CD14-positive monocyte (primary cell): ENCODE measurements around the gene TREML4. TPM values are rescaled to one million over a fixed set of nuclear protein-coding genes. Genes with fewer than 3 reads are reported as not detected.
A peak's percentile ranks its signal among the peaks of the same experiment; 100 is the strongest.

Source experiments
- DNase-seq, 3 donors: peaks; one replicate each; pipeline ENCODE4 v3.0.0-alpha.2; 2011 to 2022
- H2AFZ ChIP-seq: 2 replicates; pipeline ENCODE4 v1.6.0; 2012; ENCODE audit warnings: mild to moderate bottlenecking, low read depth, low read length, inconsistent platforms; ENCODE audit not compliant: insufficient read depth, poor library complexity, severe bottlenecking
- H3K27ac ChIP-seq, 2 donors: 1 replicate in 1 of 2; 2 replicates in 1 of 2; pipeline ENCODE4 v1.5.1; 2012 to 2013; ENCODE audit warnings: low read length in 2 of 2, control low read depth in 1 of 2, inconsistent platforms in 1 of 2, low read depth in 1 of 2, mild to moderate bottlenecking in 1 of 2
- H3K27me3 ChIP-seq, 2 donors: one replicate each; pipeline versions ENCODE4 v1.6.0 to v1.6.1; 2011 to 2013; ENCODE audit warnings: low read length in 2 of 2; ENCODE audit not compliant: control insufficient read depth in 2 of 2, insufficient read depth in 2 of 2
- H3K36me3 ChIP-seq, 2 donors: replicated peaks in 1 of 2; 1 replicate in 1 of 2; 2 replicates in 1 of 2; pipeline versions ENCODE4 v1.5.1 to v1.6.1; 2012 to 2013; ENCODE audit warnings: low read length in 2 of 2, control low read depth in 1 of 2, inconsistent platforms in 1 of 2, mild to moderate bottlenecking in 1 of 2; ENCODE audit not compliant: insufficient read depth in 2 of 2, control insufficient read depth in 1 of 2
- H3K4me1 ChIP-seq, 2 donors: 1 replicate in 1 of 2; 2 replicates in 1 of 2; pipeline versions ENCODE4 v1.5.1 to v1.6.1; 2012 to 2013; ENCODE audit warnings: low read length in 2 of 2, control low read depth in 1 of 2, inconsistent platforms in 1 of 2, mild to moderate bottlenecking in 1 of 2, moderate library complexity in 1 of 2; ENCODE audit not compliant: insufficient read depth in 2 of 2, control insufficient read depth in 1 of 2
- H3K4me2 ChIP-seq: replicated peaks from 2 replicates; pipeline ENCODE3; 2012; ENCODE audit warnings: low read length, moderate library complexity, mild to moderate bottlenecking; ENCODE audit not compliant: poor library complexity, severe bottlenecking; ENCODE audit errors: extremely low read depth
- H3K4me3 ChIP-seq, 3 experiments: fragments of 200-600 bp in 1 of 3; sonication (generic) in 1 of 3; replicated peaks in 1 of 3; 1 replicate in 2 of 3; 2 replicates in 1 of 3; pipeline ENCODE4 v1.5.1; 2011 to 2013; ENCODE audit warnings: low read length in 3 of 3, mild to moderate bottlenecking in 3 of 3, control low read depth in 2 of 3, low read depth in 2 of 3, inconsistent platforms in 1 of 3, moderate library complexity in 1 of 3
- H3K79me2 ChIP-seq: 2 replicates; pipeline ENCODE4 v1.6.0; 2012; ENCODE audit warnings: mild to moderate bottlenecking, control low read depth, inconsistent platforms, low read length, moderate library complexity; ENCODE audit not compliant: insufficient read depth
- H3K9ac ChIP-seq: 2 replicates; pipeline ENCODE4 v1.6.0; 2017; ENCODE audit warnings: low read length, mild to moderate bottlenecking; ENCODE audit not compliant: insufficient read depth, poor library complexity, severe bottlenecking
- H3K9me3 ChIP-seq, 2 donors: replicated peaks in 1 of 2; 1 replicate in 1 of 2; 2 replicates in 1 of 2; pipeline versions ENCODE4 v1.5.1 to v1.6.1; 2012 to 2013; ENCODE audit warnings: low read length in 2 of 2, control low read depth in 1 of 2; ENCODE audit not compliant: control insufficient read depth in 1 of 2, insufficient read depth in 1 of 2
- H4K20me1 ChIP-seq: 2 replicates; pipeline ENCODE4 v1.6.0; 2012; ENCODE audit warnings: mild to moderate bottlenecking, low read length, control low read depth, moderate library complexity; ENCODE audit not compliant: insufficient read depth
- H3K27ac Mint-ChIP-seq, 7 donors: one replicate each; pipeline ENCODE4 v1.8.0; 2020; ENCODE audit warnings: mild to moderate bottlenecking in 7 of 7, mixed read lengths in 7 of 7, moderate library complexity in 6 of 7, inconsistent platforms in 2 of 7
- H3K27me3 Mint-ChIP-seq, 3 donors: one replicate each; pipeline ENCODE4 v1.8.0; 2021 to 2022; ENCODE audit warnings: low read depth in 3 of 3, mild to moderate bottlenecking in 3 of 3, mixed read lengths in 3 of 3, moderate library complexity in 3 of 3, inconsistent platforms in 1 of 3
- H3K36me3 Mint-ChIP-seq, 2 donors: one replicate each; pipeline ENCODE4 v1.8.0; 2020; ENCODE audit warnings: mixed read lengths in 2 of 2, inconsistent platforms in 1 of 2, mild to moderate bottlenecking in 1 of 2
- H3K4me1 Mint-ChIP-seq: one replicate; pipeline ENCODE4 v1.8.0; 2020; ENCODE audit warnings: mild to moderate bottlenecking, mixed read lengths
- H3K4me3 Mint-ChIP-seq, 2 donors: one replicate each; pipeline ENCODE4 v1.8.0; 2020; ENCODE audit warnings: mild to moderate bottlenecking in 2 of 2, mixed read lengths in 2 of 2, moderate library complexity in 1 of 2
- H3K9me3 Mint-ChIP-seq, 7 donors: one replicate each; pipeline ENCODE4 v1.8.0; 2020 to 2022; ENCODE audit warnings: mixed read lengths in 7 of 7, mild to moderate bottlenecking in 6 of 7, moderate library complexity in 6 of 7, inconsistent platforms in 2 of 7
- CTCF ChIP-seq: fragments of 200-600 bp; IDR thresholded peaks from one replicate; pipeline ENCODE4 v1.8.0; 2022; ENCODE audit warnings: antibody characterized with exemption, mild to moderate bottlenecking
- WGBS: methylation state at CpG from one replicate; pipeline ENCODE4 v1.1.5; 2013; ENCODE audit warnings: missing lambda C conversion rate; ENCODE audit not compliant: insufficient coverage; 5-methylcytosine and 5-hydroxymethylcytosine counted together
- intact Hi-C, 2 donors: fragments of 100-400 bp; cut with micrococcal nuclease; formaldehyde crosslinking; loops; one replicate each; pipeline versions ENCODE4 v1.15.0 to v1.15.1; 2023
- polyA plus RNA-seq, 3 donors: library from polyadenylated mRNA; depleted of rRNA in 1 of 3; unstranded in 2 of 3; stranded (reverse) in 1 of 3; fragments of 300-500 nt in 2 of 3; fragments of >200 nt in 1 of 3; fragmentation: Illumina TruSeq in 2 of 3; gene quantifications; 1 replicate in 2 of 3; 2 replicates in 1 of 3; pipeline ENCODE4 v1.2.3, GENCODE V29; 2012 to 2021

Gene TREML4
- polyA plus RNA-seq, 3 donors, result not detected

GRCh38 chr6:41275489-41275888 is 47.3 kb downstream of the TREML4 start:
- no peak overlapping the region for H3K9ac ChIP-seq
- no peak overlapping the region for H3K4me2 ChIP-seq
- DNase-seq, result peak in 1 of 3 donors; percentile 39
- peaks cover 0 to 29% of the 10 kb centered on the region in 2 donors for H3K36me3 ChIP-seq
- 50% methylated on average over 2 of the region's 4 CpGs for WGBS
- no peak overlapping the region for H2AFZ ChIP-seq
- no peaks in the 10 kb centered on the region for H3K9me3 ChIP-seq
- H3K4me3 ChIP-seq, result no peak overlapping the region
- H3K27ac Mint-ChIP-seq, result peak overlapping the region; percentile 31 to 100 (median 90)
- peak overlapping the region in 1 of 2 donors; percentile 94 for H3K27ac ChIP-seq
- peaks cover 0 to 4% (median 2%) of the 10 kb centered on the region in 3 donors for H3K27me3 Mint-ChIP-seq
- peaks cover 98% of the 10 kb centered on the region for H3K4me1 Mint-ChIP-seq
- no peaks in the 10 kb centered on the region for H3K27me3 ChIP-seq
- H3K79me2 ChIP-seq, result peaks cover 6% of the 10 kb centered on the region
- intact Hi-C loops, result loop anchor here (5.0 kb wide), 1 partner anchor 42 kb away; no protein-coding TSS in a partner anchor
- H3K4me1 ChIP-seq, result peaks cover 95 to 100% of the 10 kb centered on the region in 2 donors
- no peak for TF ChIP-seq CTCF
- H3K9me3 Mint-ChIP-seq, result peaks cover 0 to 13% (median 0%) of the 10 kb centered on the region in 7 donors
- H3K36me3 Mint-ChIP-seq, result peaks cover 66 to 85% of the 10 kb centered on the region in 2 donors
- peaks cover 6% of the 10 kb centered on the region for H4K20me1 ChIP-seq
- H3K4me3 Mint-ChIP-seq, result peak overlapping the region in 1 of 2 donors; percentile 49

GRCh38 chr6:41277605-41278004 is 49.5 kb downstream of the TREML4 start:
- peaks cover 71 to 92% of the 10 kb centered on the region in 2 donors for H3K36me3 Mint-ChIP-seq
- H3K4me3 ChIP-seq, result peak overlapping the region in 1 of 3 experiments; percentile 77
- H4K20me1 ChIP-seq, result peaks cover 13% of the 10 kb centered on the region
- H3K79me2 ChIP-seq, result peaks cover 6% of the 10 kb centered on the region
- peaks cover 0 to 5% (median 0%) of the 10 kb centered on the region in 7 donors for H3K9me3 Mint-ChIP-seq
- H3K9ac ChIP-seq, result no peak overlapping the region
- 100% methylated on average over 1 of the region's 2 CpGs for WGBS
- intact Hi-C loops, result loop anchor here (5.0 kb wide), 1 partner anchor 40 kb away; no protein-coding TSS in a partner anchor
- H3K27me3 Mint-ChIP-seq, result peaks cover 0 to 5% (median 2%) of the 10 kb centered on the region in 3 donors
- no peak for TF ChIP-seq CTCF
- H3K27ac Mint-ChIP-seq, result peak overlapping the region; percentile 79 to 100 (median 93)
- DNase-seq, result peak in 2 of 3 donors; percentile 81 to 87
- H2AFZ ChIP-seq, result no peak overlapping the region
- H3K9me3 ChIP-seq, result no peaks in the 10 kb centered on the region
- peak overlapping the region; percentile 50 for H3K4me2 ChIP-seq
- peaks cover 4 to 41% of the 10 kb centered on the region in 2 donors for H3K36me3 ChIP-seq
- no peaks in the 10 kb centered on the region for H3K27me3 ChIP-seq
- H3K4me1 Mint-ChIP-seq, result peaks cover 98% of the 10 kb centered on the region
- peaks cover 96 to 100% of the 10 kb centered on the region in 2 donors for H3K4me1 ChIP-seq
- H3K27ac ChIP-seq, result peak overlapping the region; percentile 54 to 95
- peak overlapping the region in 1 of 2 donors; percentile 71 for H3K4me3 Mint-ChIP-seq
